PFSK-1 (cell line): ENCODE measurements around the gene VPS37C.

Source experiments
- FOXP2 ChIP-seq: optimal IDR thresholded peaks from 2 replicates; pipeline ENCODE3; 2011; ENCODE audit warnings: borderline replicate concordance, control low read depth, inconsistent platforms; ENCODE audit not compliant: insufficient read depth; ENCODE audit errors: extremely low read length, extremely low read depth
- POLR2AphosphoS5 ChIP-seq: IDR thresholded peaks from 2 replicates; pipeline ENCODE4 v1.6.1; 2012; ENCODE audit warnings: low read depth, mild to moderate bottlenecking, control low read depth, low read length, moderate library complexity
- REST ChIP-seq, 2 experiments: IDR thresholded peaks; 2 replicates each; pipeline versions ENCODE4 v1.6.1 to v1.8.0; 2011 to 2012; ENCODE audit warnings: low read depth in 2 of 2, low read length in 2 of 2, control low read depth in 1 of 2, inconsistent platforms in 1 of 2, mild to moderate bottlenecking in 1 of 2, moderate library complexity in 1 of 2; ENCODE audit not compliant: insufficient read depth in 1 of 2
- SIN3A ChIP-seq: IDR thresholded peaks from 2 replicates; pipeline ENCODE4 v1.6.1; 2012; ENCODE audit warnings: mild to moderate bottlenecking, low read length, moderate library complexity, borderline replicate concordance; ENCODE audit not compliant: insufficient read depth
- TAF1 ChIP-seq: IDR thresholded peaks from 2 replicates; pipeline ENCODE4 v1.6.1; 2012; ENCODE audit warnings: low read length, control low read depth, borderline replicate concordance; ENCODE audit not compliant: insufficient read depth

Gene VPS37C

GRCh38 chr11:61123775-61124571 lies 37.3 kb downstream of the VPS37C start:
- no peak for TF ChIP-seq REST (IDR thresholded peaks at IDR 0.05; ENCODE audit: insufficient read depth in 1 of 2, low read depth in 2 of 2, low read length in 2 of 2)
- TF ChIP-seq POLR2AphosphoS5 = no peak
- no peak for TF ChIP-seq SIN3A
- TF ChIP-seq TAF1 = no peak
- TF ChIP-seq FOXP2 = no peak

- TF ChIP-seq SIN3A (no peak), POLR2AphosphoS5 (no peak), FOXP2 (no peak), TAF1 (no peak), REST (IDR thresholded peaks at IDR 0.05; ENCODE audit: insufficient read depth in 1 of 2, low read depth in 2 of 2, low read length in 2 of 2) (no peak)
Observed at GRCh38 chr11:61122761-61123160, 38.5 kb downstream of the VPS37C start.

- TF ChIP-seq SIN3A (no peak), REST (IDR thresholded peaks at IDR 0.05; ENCODE audit: insufficient read depth in 1 of 2, low read depth in 2 of 2, low read length in 2 of 2) (no peak), POLR2AphosphoS5 (no peak), TAF1 (no peak), FOXP2 (no peak)
Observed at GRCh38 chr11:61121917-61122316, 39.3 kb downstream of the VPS37C start.

GRCh38 chr11:61121192-61121831 lies 39.9 kb downstream of the VPS37C start:
- TF ChIP-seq FOXP2 (no peak), POLR2AphosphoS5 (no peak), TAF1 (no peak), SIN3A (no peak), REST (IDR thresholded peaks at IDR 0.05; ENCODE audit: insufficient read depth in 1 of 2, low read depth in 2 of 2, low read length in 2 of 2) (no peak)

GRCh38 chr11:61120706-61121191 lies 40.5 kb downstream of the VPS37C start:
- TF ChIP-seq FOXP2 (no peak), POLR2AphosphoS5 (no peak), SIN3A (no peak), TAF1 (no peak)
